ENCODE measurements around the gene ST6GAL1. TPM values are rescaled to one million over a fixed set of nuclear protein-coding genes. Genes with fewer than 3 reads are reported as not detected.
A peak's percentile ranks its signal among the peaks of the same experiment; 100 is the strongest.

Gene ST6GAL1
- total RNA-seq, 1 donor from 2014 or later: 74.0 TPM

DNA sequence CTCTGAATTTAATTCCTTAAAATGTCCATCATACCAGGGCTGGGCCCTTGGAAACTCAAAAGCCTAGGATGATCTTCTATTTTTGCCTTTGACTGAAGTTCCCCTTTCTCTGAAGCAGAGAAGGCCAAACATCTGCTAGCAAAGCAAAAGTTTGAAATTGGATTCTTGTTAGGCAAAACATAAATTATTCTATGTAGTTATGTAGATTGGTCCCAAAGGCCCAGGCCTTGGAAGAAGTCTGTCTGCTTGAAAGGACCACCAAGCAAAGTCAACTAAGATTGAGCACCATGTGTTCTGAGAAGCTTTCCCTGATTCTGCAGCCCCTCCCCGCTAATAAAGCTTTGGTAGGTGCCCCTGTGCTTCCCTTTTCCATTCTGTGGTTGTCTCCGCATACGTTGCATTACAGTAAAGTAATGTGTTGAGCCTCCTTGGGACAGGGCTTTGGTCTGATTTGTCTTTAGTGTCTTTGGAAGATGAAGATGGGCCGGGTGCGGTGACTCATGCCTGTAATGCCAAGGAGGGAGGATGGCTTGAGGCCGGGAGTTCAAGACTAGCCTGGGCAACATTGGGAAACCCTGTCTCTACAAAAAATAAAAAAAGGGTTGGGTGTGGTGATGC is 152.5 kb downstream of the ST6GAL1 start:
- Mint-ChIP-seq H3K4me1 (ENCODE audit: low read depth) (no peaks in the 10 kb centered on the region), H3K27me3 (no peaks in the 10 kb centered on the region), H3K9me3 (ENCODE audit: low read depth) (peaks cover 3% of the 10 kb centered on the region), H3K27ac (peak overlapping the region; percentile 18), H3K4me3 (ENCODE audit: low read depth) (no peak overlapping the region), H3K36me3 (ENCODE audit: insufficient read depth) (peaks cover 5% of the 10 kb centered on the region)
- DNase-seq (ENCODE audit: low spot score, unreplicated experiment): no peak
- TF ChIP-seq, protein P1, sequence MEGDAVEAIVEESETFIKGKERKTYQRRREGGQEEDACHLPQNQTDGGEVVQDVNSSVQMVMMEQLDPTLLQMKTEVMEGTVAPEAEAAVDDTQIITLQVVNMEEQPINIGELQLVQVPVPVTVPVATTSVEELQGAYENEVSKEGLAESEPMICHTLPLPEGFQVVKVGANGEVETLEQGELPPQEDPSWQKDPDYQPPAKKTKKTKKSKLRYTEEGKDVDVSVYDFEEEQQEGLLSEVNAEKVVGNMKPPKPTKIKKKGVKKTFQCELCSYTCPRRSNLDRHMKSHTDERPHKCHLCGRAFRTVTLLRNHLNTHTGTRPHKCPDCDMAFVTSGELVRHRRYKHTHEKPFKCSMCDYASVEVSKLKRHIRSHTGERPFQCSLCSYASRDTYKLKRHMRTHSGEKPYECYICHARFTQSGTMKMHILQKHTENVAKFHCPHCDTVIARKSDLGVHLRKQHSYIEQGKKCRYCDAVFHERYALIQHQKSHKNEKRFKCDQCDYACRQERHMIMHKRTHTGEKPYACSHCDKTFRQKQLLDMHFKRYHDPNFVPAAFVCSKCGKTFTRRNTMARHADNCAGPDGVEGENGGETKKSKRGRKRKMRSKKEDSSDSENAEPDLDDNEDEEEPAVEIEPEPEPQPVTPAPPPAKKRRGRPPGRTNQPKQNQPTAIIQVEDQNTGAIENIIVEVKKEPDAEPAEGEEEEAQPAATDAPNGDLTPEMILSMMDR (IDR thresholded peaks at IDR 0.05; ENCODE audit: unreplicated experiment): no peak

DNA sequence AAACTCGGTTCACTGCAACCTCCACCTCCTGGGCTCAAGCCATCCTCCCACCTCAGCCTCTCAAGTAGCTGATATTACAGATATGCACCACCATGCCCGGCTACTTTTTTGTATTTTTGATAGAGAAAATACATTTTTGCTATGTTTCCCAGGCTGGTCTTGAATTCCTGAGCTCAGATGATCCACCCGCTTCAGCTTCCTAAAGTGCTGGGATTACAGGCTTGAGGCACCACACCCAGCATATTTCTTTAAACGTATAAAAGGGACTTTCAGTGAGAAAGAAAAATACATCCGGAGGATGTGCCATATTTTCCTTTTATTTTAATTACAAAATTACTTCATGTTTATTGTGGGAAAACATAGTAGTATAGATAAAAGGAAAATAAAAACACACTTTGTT is 153.8 kb downstream of the ST6GAL1 start:
- DNase-seq (ENCODE audit: low spot score, unreplicated experiment): no peak
- TF ChIP-seq, protein P1 (IDR thresholded peaks at IDR 0.05; ENCODE audit: unreplicated experiment): no peak
- Mint-ChIP-seq H3K4me1 (ENCODE audit: low read depth) (no peaks in the 10 kb centered on the region), H3K4me3 (ENCODE audit: low read depth) (no peak overlapping the region), H3K27me3 (no peaks in the 10 kb centered on the region), H3K9me3 (ENCODE audit: low read depth) (peaks cover 11% of the 10 kb centered on the region), H3K27ac (no peak overlapping the region), H3K36me3 (ENCODE audit: insufficient read depth) (peaks cover 4% of the 10 kb centered on the region)

DNA sequence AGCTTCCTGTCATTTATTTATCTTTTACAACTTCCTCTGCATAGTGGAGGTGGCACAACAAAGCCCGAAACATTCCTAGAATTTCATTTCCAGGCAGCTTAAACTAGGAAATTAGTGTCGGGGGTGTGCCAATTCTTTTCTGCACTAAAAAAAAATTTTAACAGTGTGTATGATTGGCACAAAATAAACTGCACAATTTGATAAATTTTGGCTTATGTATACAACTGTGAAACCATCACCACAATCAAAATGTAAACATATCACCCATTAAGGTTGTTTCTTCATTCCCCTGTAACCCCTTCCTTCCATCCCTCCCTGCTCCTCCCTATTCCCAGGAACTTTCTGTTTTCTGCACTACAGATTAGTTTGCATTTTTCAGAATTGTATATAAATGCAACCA is 154.3 kb downstream of the ST6GAL1 start:
- Mint-ChIP-seq H3K4me3 (ENCODE audit: low read depth) (no peak overlapping the region), H3K36me3 (ENCODE audit: insufficient read depth) (peaks cover 4% of the 10 kb centered on the region), H3K4me1 (ENCODE audit: low read depth) (no peaks in the 10 kb centered on the region), H3K27ac (no peak overlapping the region), H3K9me3 (ENCODE audit: low read depth) (peaks cover 13% of the 10 kb centered on the region), H3K27me3 (no peaks in the 10 kb centered on the region)
- TF ChIP-seq, protein P1 (IDR thresholded peaks at IDR 0.05; ENCODE audit: unreplicated experiment): no peak
- no peak for DNase-seq (ENCODE audit: low spot score, unreplicated experiment)

DNA sequence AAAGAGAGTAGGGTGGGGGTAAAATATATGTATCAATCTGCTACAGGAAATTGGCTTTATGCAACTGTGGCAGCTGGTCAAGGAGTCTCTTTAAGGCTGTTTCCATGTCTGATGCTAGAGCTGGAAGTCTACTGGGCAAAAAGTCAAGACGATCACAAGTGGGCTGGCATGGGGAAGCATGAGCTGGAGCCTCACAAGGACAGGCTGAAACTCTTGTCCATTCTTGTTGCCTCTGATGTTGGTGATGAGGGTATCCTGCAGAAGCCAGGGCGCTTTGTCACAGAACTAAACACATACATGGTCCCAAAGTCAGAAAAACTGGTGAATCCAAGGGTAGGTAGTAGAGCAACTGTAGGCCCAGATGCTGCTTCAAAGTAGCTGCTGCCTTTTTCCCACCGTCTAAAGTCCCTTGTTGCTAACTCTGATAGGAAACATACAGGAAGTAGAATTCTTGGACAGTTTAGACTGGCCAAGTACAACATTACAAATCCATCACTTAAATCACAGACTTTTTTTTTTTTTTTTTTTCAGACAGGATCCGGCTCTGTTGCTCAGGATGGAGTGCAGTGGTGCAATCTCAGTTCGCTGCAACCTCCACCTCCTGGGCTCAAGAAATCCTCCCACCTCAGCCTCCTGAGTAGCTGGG is 154.8 kb downstream of the ST6GAL1 start:
- Mint-ChIP-seq H3K27me3 (no peaks in the 10 kb centered on the region), H3K27ac (no peak overlapping the region)

DNA sequence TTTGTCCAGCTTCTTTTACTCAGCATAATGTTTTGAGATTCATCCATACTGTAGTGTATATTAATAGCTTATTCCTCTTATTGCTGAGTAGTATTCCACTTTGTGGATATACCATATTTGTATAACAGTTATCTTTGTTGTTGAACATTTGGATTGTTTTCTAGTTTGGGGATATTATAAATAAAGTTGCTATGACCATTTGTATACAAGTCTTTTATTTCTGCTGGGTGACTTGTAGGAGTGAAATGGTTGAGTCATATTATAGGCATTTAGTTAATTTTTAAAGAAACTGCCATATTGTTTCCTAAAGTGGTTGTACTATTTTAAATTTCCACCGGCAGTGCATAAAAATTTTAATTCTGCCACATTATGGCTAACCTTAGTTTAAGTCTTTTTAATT is 155.6 kb downstream of the ST6GAL1 start:
- TF ChIP-seq, protein P1 (IDR thresholded peaks at IDR 0.05; ENCODE audit: unreplicated experiment): no peak
- no peak for DNase-seq (ENCODE audit: low spot score, unreplicated experiment)
- peaks cover 5% of the 10 kb centered on the region for H3K36me3 Mint-ChIP-seq (ENCODE audit: insufficient read depth)
- H3K4me1 Mint-ChIP-seq (ENCODE audit: low read depth): no peaks in the 10 kb centered on the region
- H3K4me3 Mint-ChIP-seq (ENCODE audit: low read depth): no peak overlapping the region
- H3K9me3 Mint-ChIP-seq (ENCODE audit: low read depth): peaks cover 19% of the 10 kb centered on the region
- H3K27ac Mint-ChIP-seq: no peak overlapping the region
- H3K27me3 Mint-ChIP-seq: no peaks in the 10 kb centered on the region

More for the DNA sequence above, 154.8 kb downstream of the ST6GAL1 start:
- Mint-ChIP-seq H3K4me1 (ENCODE audit: low read depth) (no peaks in the 10 kb centered on the region), H3K9me3 (ENCODE audit: low read depth) (peaks cover 16% of the 10 kb centered on the region), H3K36me3 (ENCODE audit: insufficient read depth) (peaks cover 5% of the 10 kb centered on the region), H3K4me3 (ENCODE audit: low read depth) (no peak overlapping the region)
- DNase-seq (ENCODE audit: low spot score, unreplicated experiment): no peak
- TF ChIP-seq, protein P1 (IDR thresholded peaks at IDR 0.05; ENCODE audit: unreplicated experiment): no peak

All from progenitor cell of endocrine pancreas (in vitro differentiated cells).